ENCODE data around the gene HSP90B1. TPM values are rescaled to one million over a fixed set of nuclear protein-coding genes. Genes with fewer than 3 reads are reported as not detected.

Gene HSP90B1
- total and polyA plus RNA-seq, 7 donors: 50.5 to 528 (median 217) TPM

DNA sequence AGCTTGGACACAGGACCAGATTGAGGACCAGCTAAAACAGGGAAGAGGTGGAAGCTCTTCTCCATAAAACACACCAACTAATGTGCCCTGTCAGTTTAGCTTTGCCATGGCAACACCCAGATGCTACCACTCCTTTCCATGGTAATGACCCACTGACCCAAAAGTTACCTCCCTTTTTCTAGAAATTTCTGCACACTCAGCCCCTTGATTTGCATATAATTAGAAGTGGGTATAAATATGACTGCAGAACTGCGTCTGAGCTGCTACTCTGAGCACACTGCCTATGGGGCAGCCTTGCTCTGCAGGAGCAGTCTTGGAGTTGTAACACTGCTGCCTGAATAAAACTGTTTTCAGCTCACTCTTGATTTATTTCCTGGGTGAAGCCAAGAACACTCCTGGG, 32.3 kb downstream of the HSP90B1 start:
- TF ChIP-seq POLR2AphosphoS5 (IDR thresholded peaks at IDR 0.05): no peak
- TF ChIP-seq, protein P1, sequence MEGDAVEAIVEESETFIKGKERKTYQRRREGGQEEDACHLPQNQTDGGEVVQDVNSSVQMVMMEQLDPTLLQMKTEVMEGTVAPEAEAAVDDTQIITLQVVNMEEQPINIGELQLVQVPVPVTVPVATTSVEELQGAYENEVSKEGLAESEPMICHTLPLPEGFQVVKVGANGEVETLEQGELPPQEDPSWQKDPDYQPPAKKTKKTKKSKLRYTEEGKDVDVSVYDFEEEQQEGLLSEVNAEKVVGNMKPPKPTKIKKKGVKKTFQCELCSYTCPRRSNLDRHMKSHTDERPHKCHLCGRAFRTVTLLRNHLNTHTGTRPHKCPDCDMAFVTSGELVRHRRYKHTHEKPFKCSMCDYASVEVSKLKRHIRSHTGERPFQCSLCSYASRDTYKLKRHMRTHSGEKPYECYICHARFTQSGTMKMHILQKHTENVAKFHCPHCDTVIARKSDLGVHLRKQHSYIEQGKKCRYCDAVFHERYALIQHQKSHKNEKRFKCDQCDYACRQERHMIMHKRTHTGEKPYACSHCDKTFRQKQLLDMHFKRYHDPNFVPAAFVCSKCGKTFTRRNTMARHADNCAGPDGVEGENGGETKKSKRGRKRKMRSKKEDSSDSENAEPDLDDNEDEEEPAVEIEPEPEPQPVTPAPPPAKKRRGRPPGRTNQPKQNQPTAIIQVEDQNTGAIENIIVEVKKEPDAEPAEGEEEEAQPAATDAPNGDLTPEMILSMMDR (IDR thresholded peaks at IDR 0.05): no peak
- no peak for TF ChIP-seq POLR2A (IDR thresholded peaks at IDR 0.05)
- no peak for TF ChIP-seq EP300 (IDR thresholded peaks at IDR 0.05)
- Histone ChIP-seq H3K9me3 (no peaks in the 10 kb centered on the region), H3K4me1 (peaks cover 0 to 39% (median 25%) of the 10 kb centered on the region in 4 donors), H3K27me3 (no peaks in the 10 kb centered on the region), H3K36me3 (no peaks in the 10 kb centered on the region), H3K27ac (no peak overlapping the region), H3K4me3 (no peak overlapping the region)
- intact Hi-C loops (cut with DNase I): no loop called here
- DNase-seq: no peak
- WGBS, 2 donors: 44 to 61% methylated on average over 1 of the region's 1 CpG

- peaks cover 0 to 59% (median 47%) of the 10 kb centered on the region in 4 donors for H3K4me1 ChIP-seq
- 7 to 23% methylated on average over 3 of the region's 3 CpGs for WGBS, 2 donors
These were observed 34.6 kb downstream of the HSP90B1 start for GRCh38 chr12:103964805-103965204.

GRCh38 chr12:103965255-103965589, 35.0 kb downstream of the HSP90B1 start:
- peaks cover 0 to 59% (median 48%) of the 10 kb centered on the region in 4 donors for H3K4me1 ChIP-seq

More at GRCh38 chr12:103964805-103965204, 34.6 kb downstream of the HSP90B1 start:
- Histone ChIP-seq H3K4me3 (peak overlapping the region; percentile 67 to 83 (median 73)), H3K9me3 (no peaks in the 10 kb centered on the region), H3K27ac (peak overlapping the region; percentile 92 to 97 (median 94)), H3K27me3 (no peaks in the 10 kb centered on the region), H3K36me3 (no peaks in the 10 kb centered on the region)
- intact Hi-C loops (cut with DNase I): loop anchor here (1.0 to 5.0 kb wide), 5 partner anchors 8 to 142 kb away; partner anchors contain the start of genes HCFC2 and HSP90B1
- no peak for DNase-seq
- TF ChIP-seq POLR2A (IDR thresholded peaks at IDR 0.05) (no peak), POLR2AphosphoS5 (IDR thresholded peaks at IDR 0.05) (no peak), EP300 (IDR thresholded peaks at IDR 0.05) (no peak)
- TF ChIP-seq, protein P1 (IDR thresholded peaks at IDR 0.05): no peak

DNA sequence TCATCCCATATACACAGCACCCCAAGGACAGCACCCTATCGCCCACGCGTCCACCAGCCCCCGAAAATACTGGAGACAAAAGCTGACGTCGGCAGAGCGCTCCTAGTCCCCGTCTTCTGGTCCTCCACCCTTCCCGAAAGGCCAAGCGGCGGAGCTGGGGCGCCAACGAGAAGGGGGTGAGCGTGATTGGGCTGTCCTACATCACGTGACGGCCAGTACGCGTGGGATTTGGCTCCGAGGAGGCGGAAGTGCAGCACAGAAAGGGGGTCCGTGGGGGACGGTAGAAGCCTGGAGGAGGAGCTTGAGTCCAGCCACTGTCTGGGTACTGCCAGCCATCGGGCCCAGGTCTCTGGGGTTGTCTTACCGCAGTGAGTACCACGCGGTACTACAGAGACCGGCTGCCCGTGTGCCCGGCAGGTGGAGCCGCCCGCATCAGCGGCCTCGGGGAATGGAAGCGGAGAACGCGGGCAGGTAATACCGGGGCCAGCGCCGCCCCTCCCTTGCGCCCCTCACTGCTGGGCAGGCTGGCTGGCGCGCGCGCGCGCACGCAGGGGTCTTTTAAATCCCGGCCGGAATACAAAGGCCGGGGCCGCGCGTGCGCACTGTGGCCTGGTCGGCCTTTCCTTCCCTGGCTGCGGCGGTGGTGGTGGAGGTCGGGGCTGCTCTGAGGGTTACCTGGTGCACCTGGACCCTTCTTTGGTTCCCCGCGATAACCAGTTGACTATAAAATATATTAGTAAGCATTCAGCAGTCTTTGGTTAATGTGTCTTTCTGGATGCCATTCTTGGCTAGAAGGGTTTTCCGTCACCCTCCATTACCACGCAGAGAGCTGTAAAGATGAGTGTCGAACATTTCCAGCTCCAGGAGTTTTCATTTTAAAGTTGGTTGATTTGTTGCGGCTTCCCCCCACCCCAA, 35.6 kb downstream of the HSP90B1 start, which contains the start of gene TDG:
Gene TDG (plus strand): TSS at position 283 of the 915 bp plus-strand sequence. CDS start 166 bp downstream, at position 449.
- H3K4me3 ChIP-seq: peak within 1 kb of the TSS; percentile 67 to 83 (median 73)
- DNase-seq: peak; percentile 99
- intact Hi-C loops (cut with DNase I): loop anchor here (1.0 to 5.0 kb wide), 5 partner anchors 9 to 141 kb away; partner anchors contain the start of genes HCFC2 and HSP90B1
- H3K36me3 ChIP-seq: no peaks in the 10 kb centered on the region
- H3K4me1 ChIP-seq: peaks cover 0 to 59% (median 48%) of the 10 kb centered on the region in 4 donors
- H3K27me3 ChIP-seq: no peaks in the 10 kb centered on the region
- TF ChIP-seq EP300 (IDR thresholded peaks at IDR 0.05) (peak in 1 of 4 donors; percentile 75), POLR2AphosphoS5 (IDR thresholded peaks at IDR 0.05) (peak; percentile 93 to 98 (median 96)), POLR2A (IDR thresholded peaks at IDR 0.05) (peak; percentile 83 to 89)
- TF ChIP-seq, protein P1 (IDR thresholded peaks at IDR 0.05): no peak
- H3K27ac ChIP-seq: peak within 1 kb of the TSS; percentile 92 to 97 (median 94)
- WGBS, 2 donors: 4 to 5% methylated on average over 64 of the region's 64 CpGs
- H3K9me3 ChIP-seq: no peaks in the 10 kb centered on the region

More at GRCh38 chr12:103965255-103965589, 35.0 kb downstream of the HSP90B1 start:
- H3K4me3 ChIP-seq: peak overlapping the region; percentile 67 to 83 (median 73)
- WGBS, 2 donors: 0 to 1% methylated on average over 11 of the region's 11 CpGs
- H3K27ac ChIP-seq: peak overlapping the region; percentile 92 to 97 (median 94)
- H3K27me3 ChIP-seq: no peaks in the 10 kb centered on the region
- no peak for DNase-seq
- H3K9me3 ChIP-seq: no peaks in the 10 kb centered on the region
- H3K36me3 ChIP-seq: no peaks in the 10 kb centered on the region
- intact Hi-C loops (cut with DNase I): loop anchor here (1.0 to 5.0 kb wide), 5 partner anchors 8 to 142 kb away; partner anchors contain the start of genes HCFC2 and HSP90B1
- TF ChIP-seq POLR2AphosphoS5 (IDR thresholded peaks at IDR 0.05) (no peak), POLR2A (IDR thresholded peaks at IDR 0.05) (no peak), EP300 (IDR thresholded peaks at IDR 0.05) (no peak)
- TF ChIP-seq, protein P1 (IDR thresholded peaks at IDR 0.05): no peak

Data from sigmoid colon (tissue), 7 donors.